NCI-H446 (cell line): Measurements from ENCODE around the gene GDI2.
"Not testable (repeated sequence)": the region's sequence is repeated elsewhere in the genome, so short reads cannot be mapped to it uniquely, and the experiment has no call there.

Source experiments
- DNase-seq, 2 experiments: peaks; one replicate each; lab custom pipeline; 2025; lab: John Stamatoyannopoulos, UW

GDI2 gene

GRCh38 chr10:5813341-5814109 is at the start of gene GDI2:
GDI2 (minus strand) TSS chr10:5813434; CDS start chr10:5813258, 176 bp downstream.
- DNase-seq: peak; percentile 88 to 99

DNA sequence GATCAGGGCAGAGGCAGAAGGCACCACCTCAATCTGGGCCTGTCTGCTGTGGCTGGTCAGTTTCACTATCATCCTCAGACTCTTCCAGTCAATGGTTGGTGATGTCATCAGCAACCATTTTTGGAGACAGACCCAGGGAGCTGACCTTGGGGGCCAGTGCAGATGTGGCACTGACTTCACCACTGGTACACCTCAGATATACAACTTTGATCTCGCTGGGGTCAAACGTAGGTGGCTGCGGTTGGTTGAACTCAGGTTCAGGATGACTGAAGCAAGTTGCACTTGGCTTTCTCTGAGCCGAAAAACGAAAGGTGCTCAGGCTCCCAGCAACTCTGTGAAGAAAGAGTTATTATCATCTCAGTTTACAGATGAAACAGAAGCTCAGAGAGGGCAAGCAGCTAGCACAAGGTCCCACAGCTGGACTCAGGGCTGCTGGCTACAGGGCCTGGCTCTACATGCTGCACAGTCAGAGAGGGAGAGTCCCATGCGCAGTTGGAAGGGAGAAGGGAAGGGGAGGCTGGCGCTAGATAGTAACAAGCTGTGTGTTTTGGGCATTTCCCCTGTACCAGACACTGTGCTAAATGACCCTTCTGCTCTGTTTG is 49.2 kb upstream of the GDI2 start:
- no peak for DNase-seq

- no peak for DNase-seq
Measured at GRCh38 chr10:5860066-5860465, 46.8 kb upstream of the GDI2 start.

GRCh38 chr10:5858811-5859210 is 45.6 kb upstream of the GDI2 start:
- no peak for DNase-seq

DNA sequence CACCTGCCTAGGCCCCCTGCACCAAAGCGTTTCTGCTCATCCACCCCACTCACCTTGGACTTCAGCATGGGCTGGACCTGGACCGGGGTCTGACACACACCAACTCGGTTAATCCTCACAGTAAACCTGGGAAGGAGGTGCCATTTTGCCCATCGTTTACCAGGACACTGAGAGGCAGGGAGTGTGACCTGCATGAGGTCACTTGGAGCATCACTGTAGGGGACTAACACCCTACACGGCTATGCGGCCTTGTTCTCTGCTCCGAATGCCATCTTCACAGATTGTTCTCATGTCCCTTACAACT is 43.4 kb upstream of the GDI2 start:
- DNase-seq: no peak

- DNase-seq: no peak
Measured at GRCh38 chr10:5855979-5856700, 42.9 kb upstream of the GDI2 start.

DNA sequence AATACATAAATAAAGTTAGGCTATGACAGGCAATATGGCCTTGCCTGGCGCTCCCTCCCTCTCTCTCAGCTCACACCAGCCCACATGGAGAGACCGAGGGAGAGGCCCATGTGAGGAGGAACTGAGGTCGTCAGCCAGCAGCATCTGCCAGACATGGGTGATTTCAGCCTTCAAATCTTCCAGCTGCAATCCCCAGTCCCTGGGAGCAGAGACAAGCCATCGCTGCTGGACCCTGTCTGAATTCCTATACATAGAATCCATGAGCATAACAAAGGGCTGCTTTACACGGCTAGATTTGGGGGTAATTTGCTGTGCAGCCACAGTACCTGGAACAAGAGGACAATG is 40.9 kb upstream of the GDI2 start:
- DNase-seq: no peak

- not testable (repeated sequence) for DNase-seq
Measured at GRCh38 chr10:5846667-5847066, 33.4 kb upstream of the GDI2 start.

DNA sequence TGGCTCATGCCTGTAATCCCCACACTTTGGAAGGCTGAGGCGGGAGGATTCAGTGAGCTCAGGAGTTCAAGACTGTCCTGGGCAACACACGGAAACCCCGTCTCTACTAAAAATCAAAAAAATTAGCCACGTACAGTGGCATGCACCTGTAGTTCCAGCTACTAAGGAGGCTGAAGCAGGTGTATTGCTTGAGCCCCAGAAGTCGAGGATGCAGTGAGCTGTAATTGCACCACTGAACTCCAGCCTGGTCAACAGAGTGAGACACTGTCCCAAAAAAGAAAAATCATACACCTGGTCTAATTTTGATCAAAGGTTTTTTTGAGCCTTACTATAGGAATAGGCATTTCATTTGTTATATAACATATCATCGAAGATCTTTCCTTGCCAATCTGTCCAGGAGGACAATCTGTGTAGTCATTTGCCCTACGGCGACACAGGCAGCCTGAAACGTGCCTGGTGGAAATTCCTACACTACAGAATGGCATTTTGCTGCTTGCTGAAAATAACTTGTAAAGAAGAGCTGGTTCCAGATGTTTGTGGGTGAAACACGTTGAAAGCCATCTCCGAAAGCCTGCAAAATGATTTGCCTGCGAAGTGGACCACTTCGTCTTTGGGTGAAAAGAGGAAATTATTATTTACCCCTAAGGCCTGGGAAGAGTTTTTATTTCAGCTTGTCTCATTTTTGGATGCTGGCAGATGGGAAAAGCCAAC is 31.3 kb upstream of the GDI2 start:
- DNase-seq: no peak

GRCh38 chr10:5843686-5844344 is 30.6 kb upstream of the GDI2 start:
- DNase-seq: no peak

GRCh38 chr10:5841965-5842364 is 28.7 kb upstream of the GDI2 start:
- DNase-seq: no peak

DNA sequence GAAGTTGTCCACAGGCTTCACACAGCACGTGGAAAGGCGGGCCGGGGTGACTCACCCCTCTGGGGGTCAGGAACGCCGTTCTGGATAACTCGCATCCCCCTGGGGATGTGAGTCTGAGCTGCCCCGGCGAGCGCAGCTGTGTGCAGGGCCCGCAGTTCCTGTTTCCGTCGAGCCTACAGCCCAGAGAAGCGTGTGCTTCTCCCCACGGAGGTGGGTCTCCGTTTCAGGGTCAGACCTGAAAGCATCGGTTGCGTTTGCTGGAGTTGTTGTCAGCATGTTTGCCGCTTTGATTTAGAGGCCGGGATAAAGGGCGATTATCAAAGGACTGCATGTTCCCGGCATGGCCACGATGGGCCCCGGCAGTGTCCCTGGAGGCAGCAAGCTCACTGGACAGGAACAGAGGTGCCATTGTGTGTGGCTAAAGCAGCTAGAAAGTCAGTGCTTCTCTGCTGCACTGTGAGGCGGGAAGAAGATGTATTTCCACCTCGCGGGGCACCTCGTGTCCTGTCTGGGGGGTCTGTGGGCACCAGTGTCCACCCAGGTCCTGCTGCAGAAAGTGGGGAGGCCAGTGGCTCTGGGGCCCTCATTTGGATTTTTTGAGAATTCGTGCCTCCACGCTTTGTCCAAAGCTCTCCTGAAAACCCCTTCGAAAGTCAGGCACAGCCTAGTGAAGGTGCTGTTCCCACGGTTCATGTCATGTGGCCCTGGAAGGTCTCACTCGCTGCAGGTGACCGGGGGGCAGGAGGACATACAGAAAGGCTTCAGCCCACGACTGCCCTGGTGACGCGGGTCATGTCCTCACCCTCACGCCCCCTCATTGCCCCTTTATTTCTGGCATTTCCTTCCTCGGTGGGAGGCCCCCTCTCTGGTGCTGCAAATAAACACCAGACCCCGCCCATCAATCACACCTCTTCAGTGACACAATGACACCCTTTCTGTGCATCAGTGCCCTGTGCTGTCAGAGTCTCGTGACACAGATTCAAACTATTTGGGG is 27.4 kb upstream of the GDI2 start:
- no peak for DNase-seq

- not testable (repeated sequence) for DNase-seq
Measured at GRCh38 chr10:5836181-5836580, 22.9 kb upstream of the GDI2 start.

- no peak for DNase-seq
Measured at GRCh38 chr10:5835446-5836095, 22.3 kb upstream of the GDI2 start.

DNA sequence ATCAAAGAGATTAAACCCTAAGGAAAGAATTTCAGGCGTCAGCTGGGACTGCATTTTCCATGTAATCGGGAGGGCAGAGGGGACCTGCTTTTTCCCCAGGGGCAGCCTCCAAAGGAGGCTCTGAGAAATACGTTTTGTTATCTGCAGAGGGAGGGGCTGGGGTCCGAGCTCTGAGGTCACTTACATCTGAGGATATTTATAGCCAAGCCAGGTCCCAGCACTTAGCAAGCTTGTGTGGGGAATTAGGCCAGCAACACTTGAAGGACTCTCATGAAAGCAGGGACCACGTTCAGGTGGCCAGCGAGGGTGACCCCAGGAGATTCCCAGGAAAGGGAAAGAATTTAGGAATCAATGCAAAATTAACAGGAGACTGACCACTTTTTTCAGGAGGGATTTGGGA is 20.6 kb upstream of the GDI2 start:
- DNase-seq: no peak

DNA sequence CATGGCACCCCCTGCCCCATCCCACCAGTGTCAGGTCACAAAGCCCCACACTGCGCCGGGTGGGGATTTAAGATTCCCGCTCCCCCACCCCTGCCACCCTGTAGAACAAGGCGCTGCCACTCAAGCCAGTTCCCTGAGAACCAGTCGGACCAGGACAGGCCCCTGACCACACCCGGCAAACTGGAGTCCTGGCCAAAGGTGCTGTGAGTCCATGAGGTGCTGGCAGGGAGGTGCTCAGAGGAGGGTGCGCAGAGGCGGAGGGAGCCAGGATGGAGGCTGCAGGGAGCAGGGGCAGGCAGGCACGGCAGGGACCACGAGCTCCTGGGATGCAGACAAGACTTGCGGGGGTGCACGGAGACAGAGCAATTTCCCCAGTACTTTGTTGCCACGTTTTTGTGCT is 19.7 kb upstream of the GDI2 start:
- DNase-seq: no peak

GRCh38 chr10:5831446-5831782 is 18.2 kb upstream of the GDI2 start:
- no peak for DNase-seq

DNA sequence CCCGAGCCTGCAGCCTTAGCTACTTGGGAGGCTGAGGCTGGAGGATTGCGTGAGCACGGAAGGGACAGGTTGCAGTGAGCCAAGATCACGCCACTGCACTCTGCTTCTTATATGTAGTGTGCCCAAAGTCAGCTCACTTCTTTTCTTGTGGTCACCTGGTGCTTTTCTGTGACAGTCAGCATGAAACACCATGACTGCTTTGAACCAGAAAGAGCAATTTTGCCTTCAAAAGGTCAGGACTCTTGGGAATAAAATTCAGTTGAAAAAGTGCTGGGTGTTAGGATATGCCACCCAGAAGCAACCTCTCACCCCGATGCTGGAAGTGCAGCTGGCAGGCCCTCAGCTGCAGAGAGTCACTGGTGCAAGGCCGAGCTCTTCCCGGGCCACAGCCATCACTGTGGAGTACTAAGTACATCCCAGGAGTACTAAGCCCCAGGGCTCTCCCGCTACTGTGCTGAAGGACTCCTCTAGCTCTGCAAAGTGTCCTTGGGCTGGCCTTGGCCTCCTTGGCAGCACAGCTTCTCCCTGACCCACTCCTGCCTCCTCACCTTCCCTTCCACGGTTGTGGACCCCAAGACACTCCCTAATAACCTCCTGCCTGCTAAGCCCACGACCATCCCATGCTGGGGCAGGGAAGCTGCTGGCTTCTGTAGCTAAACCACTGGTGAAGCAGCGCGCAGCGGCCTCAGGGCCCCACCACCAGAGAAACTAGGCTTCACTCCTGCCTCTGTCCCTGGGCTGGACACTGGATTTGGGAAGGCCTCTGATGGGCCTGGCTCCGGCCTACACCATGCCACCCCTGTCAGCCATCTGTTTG is 17.6 kb upstream of the GDI2 start:
- no peak for DNase-seq

- no peak for DNase-seq
Measured at GRCh38 chr10:5829267-5829666, 16.0 kb upstream of the GDI2 start.

GRCh38 chr10:5828725-5829124 is 15.5 kb upstream of the GDI2 start:
- no peak for DNase-seq
